NCI-H2171 treated with DMSO at 0.1 percent for 48 hours (cell line): ENCODE results near the gene ANG.
"Not testable (repeated sequence)": the region's sequence is repeated elsewhere in the genome, so short reads cannot be mapped to it uniquely, and the experiment has no call there.

Source experiments
- DNase-seq: peaks from one replicate; lab custom pipeline; 2025; lab: John Stamatoyannopoulos, UW

ANG gene

DNA sequence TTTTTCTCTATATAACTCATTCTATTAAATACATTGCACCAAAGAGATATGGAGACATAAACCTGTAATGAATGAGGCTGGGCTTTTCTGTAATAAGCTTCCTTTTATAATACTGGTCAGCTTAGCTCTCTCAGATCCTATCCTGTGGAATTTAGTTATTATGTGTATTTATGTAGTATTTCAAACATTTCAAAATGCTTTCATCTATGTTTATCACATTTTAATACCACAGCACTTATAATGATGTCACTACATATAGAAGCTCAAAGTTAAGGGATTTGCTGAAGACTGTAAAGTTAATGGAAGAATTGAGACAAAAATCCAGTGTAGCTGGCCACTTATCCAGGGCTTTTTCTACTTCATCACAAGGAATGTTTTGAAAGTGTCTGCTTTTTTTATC is 11.4 kb downstream of the ANG start:
- no peak for DNase-seq

DNA sequence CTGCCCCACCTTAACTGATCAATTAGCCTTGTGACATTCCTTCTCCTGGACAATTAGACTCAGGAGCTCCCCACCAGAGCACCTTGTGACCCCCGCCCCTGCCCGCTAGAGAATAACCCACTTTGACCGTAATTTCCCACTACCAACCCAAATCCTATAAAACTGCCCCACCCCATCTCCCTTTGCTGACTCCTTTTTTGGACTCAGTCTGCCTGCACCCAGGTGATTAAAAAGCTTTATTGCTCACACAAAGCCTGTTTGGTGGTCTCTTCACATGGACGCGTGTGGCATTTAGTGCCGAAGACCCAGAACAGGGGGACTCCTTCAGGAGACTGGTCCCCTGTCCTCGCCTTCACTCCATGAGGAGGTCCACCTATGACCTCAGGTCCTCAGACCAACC is 12.4 kb downstream of the ANG start:
- DNase-seq = not testable (repeated sequence)

GRCh38 chr14:20706657-20707355 is 18.2 kb downstream of the ANG start:
- no peak for DNase-seq

DNA sequence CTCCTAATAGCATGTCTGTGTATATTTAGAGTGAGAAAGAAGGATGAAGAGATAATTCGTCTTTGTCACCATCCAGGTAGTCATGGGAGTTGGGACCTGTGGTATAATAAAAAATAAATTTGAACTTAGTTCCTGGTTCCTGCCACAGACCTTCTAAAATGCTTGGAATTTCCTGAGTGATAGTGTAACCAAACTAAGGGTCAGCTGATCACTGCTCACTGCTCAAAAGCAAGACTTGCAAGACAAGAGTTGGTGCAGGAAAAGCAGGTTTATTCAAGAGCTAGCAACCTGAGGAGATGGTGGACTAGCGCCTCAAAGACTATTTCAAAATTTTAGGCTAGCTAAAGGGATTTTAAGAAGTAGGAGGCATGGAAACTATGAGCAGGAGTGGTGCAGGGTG is 19.1 kb downstream of the ANG start:
- DNase-seq = no peak

DNA sequence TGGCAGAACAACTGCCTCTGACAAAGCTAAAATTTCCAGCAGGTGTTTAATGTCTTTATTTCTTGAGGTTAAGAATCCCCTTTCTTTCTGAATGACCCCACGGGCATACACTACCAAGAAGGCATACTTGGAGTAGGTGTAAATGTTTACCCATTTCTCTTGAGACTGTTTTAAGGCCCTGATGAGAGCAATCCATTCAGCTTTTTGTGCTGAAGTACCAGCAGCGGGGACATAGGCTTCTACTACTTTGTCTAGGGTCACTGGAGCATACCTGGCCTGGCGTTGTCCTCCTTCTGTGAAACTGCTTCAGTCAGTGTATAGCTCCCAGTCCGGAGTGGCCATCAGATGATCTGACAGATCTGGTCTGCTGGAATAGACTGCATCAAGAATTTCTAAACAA is 22.7 kb downstream of the ANG start:
- no peak for DNase-seq

- DNase-seq = no peak
These were observed 23.1 kb downstream of the ANG start for GRCh38 chr14:20711685-20712084.

GRCh38 chr14:20712904-20713303 is 24.3 kb downstream of the ANG start:
- no peak for DNase-seq

DNA sequence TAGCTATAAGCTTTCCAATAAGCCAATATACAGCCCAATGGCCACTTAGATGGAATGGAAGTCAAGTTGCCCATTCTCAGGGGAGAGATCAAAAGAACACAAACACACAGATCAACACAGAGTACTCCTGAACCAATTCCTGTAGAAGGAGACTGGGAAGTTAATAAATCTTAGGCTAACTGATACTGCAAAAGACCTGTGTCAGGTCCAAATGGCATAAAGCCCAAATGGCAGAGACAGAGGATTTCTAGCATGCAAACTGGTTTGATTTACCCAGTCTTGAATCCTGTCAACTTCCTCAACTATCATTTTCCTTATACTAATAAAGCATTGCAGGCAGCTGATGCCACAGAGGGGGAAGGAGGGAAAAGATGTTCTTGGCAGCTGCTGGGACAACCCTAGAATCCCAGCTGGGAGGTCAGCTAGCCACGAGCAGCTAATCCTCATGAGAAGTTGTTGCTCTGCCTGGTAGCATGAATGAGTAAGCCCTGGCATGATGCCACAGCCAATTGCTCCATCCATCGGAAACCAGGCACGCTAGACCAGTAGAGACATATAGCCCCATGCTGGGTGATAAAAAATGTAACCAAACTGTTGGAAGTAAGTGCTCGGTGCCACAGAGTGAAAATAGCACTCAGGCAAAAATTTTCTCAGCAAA is 26.2 kb downstream of the ANG start:
- no peak for DNase-seq

- no peak for DNase-seq
These were observed 31.2 kb downstream of the ANG start for GRCh38 chr14:20719777-20720176.

- no peak for DNase-seq
These were observed 32.2 kb downstream of the ANG start for GRCh38 chr14:20720741-20721140.

GRCh38 chr14:20722016-20722415 is 33.5 kb downstream of the ANG start:
- no peak for DNase-seq

- DNase-seq = no peak
These were observed 34.9 kb downstream of the ANG start for GRCh38 chr14:20723488-20723887.

- DNase-seq = not testable (repeated sequence)
These were observed 37.6 kb downstream of the ANG start for GRCh38 chr14:20726121-20726520.

DNA sequence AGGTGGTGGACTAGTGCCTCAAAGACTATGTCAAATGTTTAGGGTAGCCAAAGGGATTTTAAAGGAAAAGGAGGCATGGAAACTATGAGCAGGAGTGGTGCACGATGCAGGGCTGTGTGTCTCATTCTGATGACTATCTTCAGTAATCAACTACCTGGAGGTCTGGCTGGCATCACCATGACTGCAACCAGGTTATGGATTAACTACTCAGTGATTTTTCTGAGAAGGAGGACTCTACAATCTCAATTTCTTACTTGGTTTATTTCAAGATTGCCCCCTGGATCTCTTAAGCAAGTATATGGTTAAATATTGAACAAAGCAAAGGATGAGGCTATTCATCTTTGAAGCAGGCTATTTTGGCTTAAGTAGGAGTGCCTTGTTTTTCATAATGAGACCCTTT is 38.0 kb downstream of the ANG start:
- DNase-seq = no peak

DNA sequence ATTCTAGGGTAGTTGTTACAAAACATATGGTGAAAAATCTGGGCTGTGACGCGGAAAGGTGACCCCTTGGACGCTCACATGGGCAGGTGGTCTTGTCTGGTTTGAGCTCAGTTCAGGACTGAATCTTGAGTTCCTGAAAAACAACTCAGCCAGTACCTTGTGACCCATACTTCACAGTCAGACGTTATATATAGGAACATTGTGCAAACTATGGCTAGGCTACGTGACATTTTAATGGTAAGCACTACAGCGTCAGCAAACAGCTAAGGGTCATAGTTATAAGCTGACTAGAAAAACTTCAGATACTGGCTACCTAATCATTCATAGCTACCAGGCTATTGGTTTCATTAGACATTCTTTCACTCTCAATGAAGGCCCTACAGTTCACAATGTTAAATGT is 42.3 kb downstream of the ANG start:
- no peak for DNase-seq

GRCh38 chr14:20732477-20732876 is 43.9 kb downstream of the ANG start:
- DNase-seq = no peak

DNA sequence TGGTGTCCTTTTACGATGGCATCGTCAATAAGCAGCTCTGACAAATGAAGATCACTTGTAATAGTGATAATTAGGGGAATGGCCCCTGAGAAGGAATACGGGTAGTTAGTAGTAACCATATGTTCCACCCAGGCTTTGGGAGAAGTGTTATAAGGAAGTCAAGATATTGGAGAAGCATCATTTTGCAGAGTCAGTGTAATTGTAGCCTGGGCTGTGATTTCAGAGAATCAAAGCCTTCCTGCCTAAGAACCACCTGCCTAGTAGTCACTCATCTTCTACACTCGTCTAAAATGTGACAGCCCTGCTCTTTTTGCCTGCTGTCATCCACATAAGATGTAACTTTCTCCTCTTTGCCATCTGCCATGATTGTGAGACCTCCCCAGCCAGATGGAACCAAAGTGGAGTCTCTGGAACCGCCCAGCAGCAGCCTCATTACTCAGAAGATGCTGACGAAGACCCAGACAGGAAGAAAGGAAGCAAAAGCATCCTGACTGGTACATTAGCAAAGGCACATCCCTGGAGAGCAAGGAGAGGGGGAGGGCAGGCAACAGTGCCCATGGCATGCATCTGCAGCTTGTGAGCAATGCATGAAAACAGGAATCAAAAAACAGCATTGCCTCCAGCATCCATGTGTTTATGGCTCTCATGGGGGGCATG is 44.5 kb downstream of the ANG start:
- no peak for DNase-seq

GRCh38 chr14:20733684-20734429 is 45.3 kb downstream of the ANG start:
- no peak for DNase-seq

- DNase-seq = no peak
These were observed 45.9 kb downstream of the ANG start for GRCh38 chr14:20734430-20734806.

- not testable (repeated sequence) for DNase-seq
These were observed 49.7 kb downstream of the ANG start for GRCh38 chr14:20738292-20738691.

DNA sequence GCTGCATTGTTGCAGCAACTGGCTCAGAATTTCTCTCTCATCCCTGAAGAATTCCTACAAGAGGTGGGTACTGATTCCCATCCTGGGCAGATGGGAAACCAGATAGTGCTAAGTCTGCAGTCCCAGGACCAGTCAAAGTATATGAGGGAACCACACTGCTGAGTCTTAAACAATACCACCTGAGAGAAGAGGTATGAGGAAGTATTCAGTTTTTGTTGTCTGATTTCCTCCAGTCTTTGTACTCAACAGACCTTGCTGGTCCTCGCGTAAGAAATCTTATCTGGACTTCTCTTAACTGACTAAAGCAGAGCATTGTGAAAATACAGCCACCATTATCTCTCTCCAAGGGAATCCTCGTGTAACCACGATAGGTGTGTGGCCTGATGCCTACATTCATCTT is 53.6 kb downstream of the ANG start:
- no peak for DNase-seq

GRCh38 chr14:20743556-20743955 is 55.0 kb downstream of the ANG start:
- no peak for DNase-seq
